ENCODE measurements around the gene NFIA. TPM values are rescaled to one million over a fixed set of nuclear protein-coding genes. Genes with fewer than 3 reads are reported as not detected.

NFIA gene
- total RNA-seq, 1 donor from 2014 or later = 163 TPM

GRCh38 chr1:61222240-61222639 lies 139.9 kb downstream of the NFIA start:
- Mint-ChIP-seq H3K27ac (peak overlapping the region; percentile 9), H3K4me1 (peaks cover 25% of the 10 kb centered on the region), H3K9me3 (peaks cover 4% of the 10 kb centered on the region), H3K36me3 (peaks cover 13% of the 10 kb centered on the region), H3K27me3 (ENCODE audit: low read depth) (no peaks in the 10 kb centered on the region), H3K4me3 (no peak overlapping the region)
- TF ChIP-seq, protein P1, sequence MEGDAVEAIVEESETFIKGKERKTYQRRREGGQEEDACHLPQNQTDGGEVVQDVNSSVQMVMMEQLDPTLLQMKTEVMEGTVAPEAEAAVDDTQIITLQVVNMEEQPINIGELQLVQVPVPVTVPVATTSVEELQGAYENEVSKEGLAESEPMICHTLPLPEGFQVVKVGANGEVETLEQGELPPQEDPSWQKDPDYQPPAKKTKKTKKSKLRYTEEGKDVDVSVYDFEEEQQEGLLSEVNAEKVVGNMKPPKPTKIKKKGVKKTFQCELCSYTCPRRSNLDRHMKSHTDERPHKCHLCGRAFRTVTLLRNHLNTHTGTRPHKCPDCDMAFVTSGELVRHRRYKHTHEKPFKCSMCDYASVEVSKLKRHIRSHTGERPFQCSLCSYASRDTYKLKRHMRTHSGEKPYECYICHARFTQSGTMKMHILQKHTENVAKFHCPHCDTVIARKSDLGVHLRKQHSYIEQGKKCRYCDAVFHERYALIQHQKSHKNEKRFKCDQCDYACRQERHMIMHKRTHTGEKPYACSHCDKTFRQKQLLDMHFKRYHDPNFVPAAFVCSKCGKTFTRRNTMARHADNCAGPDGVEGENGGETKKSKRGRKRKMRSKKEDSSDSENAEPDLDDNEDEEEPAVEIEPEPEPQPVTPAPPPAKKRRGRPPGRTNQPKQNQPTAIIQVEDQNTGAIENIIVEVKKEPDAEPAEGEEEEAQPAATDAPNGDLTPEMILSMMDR (IDR thresholded peaks at IDR 0.05; ENCODE audit: unreplicated experiment) = no peak
- DNase-seq (ENCODE audit: low spot score in 2 of 2, unreplicated experiment in 2 of 2) = no peak

DNA sequence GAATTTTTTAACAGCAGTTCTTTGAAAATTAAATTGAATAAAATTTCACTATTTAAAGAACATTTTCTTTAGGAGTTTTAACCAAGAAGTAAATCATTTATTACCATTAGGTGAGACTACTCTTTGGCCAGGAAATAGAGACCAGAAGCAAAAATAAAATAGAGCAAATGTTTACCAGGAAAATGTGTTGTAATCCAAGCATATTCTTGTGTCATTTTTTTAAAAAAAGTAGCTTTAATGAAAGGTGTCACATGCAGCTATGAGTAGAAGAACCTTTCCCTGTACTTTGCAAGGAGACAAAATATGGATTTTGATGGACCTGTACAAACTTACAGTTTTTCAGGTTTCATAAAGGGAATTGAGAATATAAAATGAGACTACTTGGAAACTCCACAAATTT lies 140.8 kb downstream of the NFIA start:
- DNase-seq (ENCODE audit: low spot score in 2 of 2, unreplicated experiment in 2 of 2) = no peak
- Mint-ChIP-seq H3K36me3 (peaks cover 4% of the 10 kb centered on the region), H3K27ac (no peak overlapping the region), H3K9me3 (peaks cover 2% of the 10 kb centered on the region), H3K4me3 (no peak overlapping the region), H3K4me1 (peaks cover 34% of the 10 kb centered on the region), H3K27me3 (ENCODE audit: low read depth) (no peaks in the 10 kb centered on the region)
- TF ChIP-seq, protein P1 (IDR thresholded peaks at IDR 0.05; ENCODE audit: unreplicated experiment) = no peak

DNA sequence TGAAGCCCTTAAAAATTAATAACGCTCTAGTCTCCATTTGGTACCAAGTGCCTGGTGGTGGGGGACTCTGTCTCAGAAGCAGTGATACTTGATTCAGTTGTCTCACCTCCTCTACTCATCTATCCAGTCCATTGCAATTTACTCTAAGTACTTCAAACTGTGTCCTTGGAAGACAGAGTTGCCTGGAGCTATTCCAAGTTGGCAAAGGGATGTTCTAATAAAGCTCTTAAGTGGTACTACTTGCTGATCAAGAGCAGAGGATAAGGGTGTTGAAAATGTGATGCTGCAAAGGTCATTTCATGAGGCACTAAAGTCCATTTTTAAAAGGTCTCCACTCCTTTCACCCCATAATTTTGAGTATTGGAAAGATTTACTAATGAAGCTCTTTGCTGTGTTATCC lies 142.2 kb downstream of the NFIA start:
- TF ChIP-seq, protein P1 (IDR thresholded peaks at IDR 0.05; ENCODE audit: unreplicated experiment) = no peak
- DNase-seq (ENCODE audit: low spot score in 2 of 2, unreplicated experiment in 2 of 2) = no peak
- Mint-ChIP-seq H3K4me1 (peaks cover 39% of the 10 kb centered on the region), H3K36me3 (peaks cover 2% of the 10 kb centered on the region), H3K27me3 (ENCODE audit: low read depth) (no peaks in the 10 kb centered on the region), H3K4me3 (no peak overlapping the region), H3K9me3 (no peaks in the 10 kb centered on the region), H3K27ac (peak overlapping the region; percentile 10)

GRCh38 chr1:61225478-61225877 lies 143.1 kb downstream of the NFIA start:
- H3K27ac Mint-ChIP-seq = peak overlapping the region; percentile 47
- TF ChIP-seq, protein P1 (IDR thresholded peaks at IDR 0.05; ENCODE audit: unreplicated experiment) = no peak
- peaks cover 42% of the 10 kb centered on the region for H3K4me1 Mint-ChIP-seq
- no peaks in the 10 kb centered on the region for H3K27me3 Mint-ChIP-seq (ENCODE audit: low read depth)
- H3K36me3 Mint-ChIP-seq = no peaks in the 10 kb centered on the region
- H3K4me3 Mint-ChIP-seq = no peak overlapping the region
- no peaks in the 10 kb centered on the region for H3K9me3 Mint-ChIP-seq
- no peak for DNase-seq (ENCODE audit: low spot score in 2 of 2, unreplicated experiment in 2 of 2)

DNA sequence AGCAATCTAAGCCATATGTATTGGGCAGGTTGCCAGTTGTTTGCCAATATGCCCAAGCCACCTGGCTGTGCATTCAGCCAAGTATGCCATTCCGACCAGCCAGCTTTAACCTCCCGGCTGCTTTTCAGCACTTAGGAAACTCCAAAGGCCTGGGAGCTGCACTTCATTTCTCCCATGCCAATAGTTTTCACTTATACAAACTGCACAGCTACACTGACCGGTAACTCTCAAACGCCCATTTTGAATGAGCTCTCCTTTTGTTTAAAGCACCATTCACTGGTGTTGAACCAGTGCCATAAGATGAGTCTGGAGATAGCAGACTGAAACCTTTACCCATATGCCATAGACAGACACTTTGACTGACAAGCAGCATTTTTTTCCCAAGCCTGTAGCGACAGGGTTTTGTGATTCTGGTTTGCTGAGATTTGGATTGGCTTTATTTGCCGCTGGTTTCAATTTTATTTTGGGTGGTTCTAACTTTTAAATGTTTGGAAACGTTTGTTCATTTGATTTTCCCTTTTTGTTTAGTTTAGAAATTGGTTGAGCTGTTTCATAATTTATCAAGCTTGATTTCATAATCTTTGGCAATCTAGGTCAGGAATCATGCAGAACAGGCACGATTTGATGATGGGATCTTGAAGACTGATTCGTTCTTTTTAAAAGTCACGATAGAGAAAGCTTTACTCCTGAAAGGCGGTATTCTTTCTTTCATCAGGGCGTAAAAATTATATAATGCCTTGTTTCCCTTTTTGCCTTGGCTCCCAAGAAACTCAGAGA lies 144.6 kb downstream of the NFIA start:
- H3K4me1 Mint-ChIP-seq = peaks cover 40% of the 10 kb centered on the region
- no peaks in the 10 kb centered on the region for H3K36me3 Mint-ChIP-seq
- H3K4me3 Mint-ChIP-seq = no peak overlapping the region
- no peaks in the 10 kb centered on the region for H3K27me3 Mint-ChIP-seq (ENCODE audit: low read depth)
- no peaks in the 10 kb centered on the region for H3K9me3 Mint-ChIP-seq
- DNase-seq (ENCODE audit: low spot score in 2 of 2, unreplicated experiment in 2 of 2) = no peak
- TF ChIP-seq, protein P1 (IDR thresholded peaks at IDR 0.05; ENCODE audit: unreplicated experiment) = no peak
- H3K27ac Mint-ChIP-seq = peak overlapping the region; percentile 43
